K562 (cell line): ENCODE measurements around the gene VWA1. TPM values are rescaled to one million over a fixed set of nuclear protein-coding genes. Genes with fewer than 3 reads are reported as not detected.

Experiments used
- ATAC-seq: fragments of 200-7000 bp; cut with Tn5 transposase; 3 replicates; pipeline ENCODE4 v1.9.1; 2020; ENCODE audit warnings: moderate library complexity
- BruUV-seq: library from RNA; stranded (reverse); fragments of 400-500 nt; replicated peaks from 2 replicates; lab custom pipeline; 2021; lab: Mats Ljungman, UMichigan
- CTCF ChIA-PET: fragments of 300-600 bp; formaldehyde crosslinking; extraction: SDS; loops from one replicate; lab custom pipeline; 2021; ENCODE audit warnings: low intra/inter-chr PET ratio; lab: Yijun Ruan, JAX
- POLR2A ChIA-PET: fragments of 300-600, 350-650 bp; sonication (Branson Sonifier 250); formaldehyde crosslinking; extraction: SDS; loops from one replicate; lab custom pipeline; 2021; ENCODE audit warnings: antibody characterized with exemption, inconsistent platforms; lab: Yijun Ruan, JAX
- DNase-seq, 4 experiments: peaks; one replicate each; pipeline versions ENCODE4 v3.0.0 to v3.0.0-alpha.2; 2011 to 2018; ENCODE audit warnings: low spot score in 3 of 4, mixed read lengths in 3 of 4; ENCODE audit errors: extremely low read depth in 1 of 4
- FAIRE-seq: peaks from 2 replicates; lab custom pipeline; 2011; peaks lifted over from hg19 to GRCh38; lab: Jason Lieb, UNC
- H2AFZ ChIP-seq: 2 replicates; pipeline ENCODE4 v1.6.0; 2011; ENCODE audit warnings: low read depth, low read length, control low read depth, inconsistent platforms
- H3K27ac ChIP-seq: fragments of 200-600 bp; 3 replicates; pipeline ENCODE4 v1.8.0; 2011; ENCODE audit warnings: low read depth, mild to moderate bottlenecking, control low read depth, inconsistent platforms, low read length, moderate library complexity, mixed read lengths; ENCODE audit errors: extremely low read depth
- H3K27me3 ChIP-seq, 2 experiments: fragments of 300-600 bp in 1 of 2; 2 replicates in 1 of 2; 3 replicates in 1 of 2; pipeline versions ENCODE4 v1.6.0 to v1.8.0; 2011; ENCODE audit warnings: inconsistent platforms in 2 of 2, low read length in 2 of 2, mild to moderate bottlenecking in 1 of 2, mixed read lengths in 1 of 2, moderate library complexity in 1 of 2; ENCODE audit not compliant: control insufficient read depth in 2 of 2, insufficient read depth in 2 of 2
- H3K36me3 ChIP-seq: fragments of 300-600 bp; 3 replicates; pipeline ENCODE4 v1.8.0; 2011; ENCODE audit warnings: mild to moderate bottlenecking, low read length, inconsistent platforms; ENCODE audit not compliant: control insufficient read depth, insufficient read depth
- H3K4me1 ChIP-seq, 2 experiments: fragments of 200-600 bp in 1 of 2; replicated peaks in 1 of 2; 2 replicates in 1 of 2; 3 replicates in 1 of 2; pipeline versions ENCODE4 v1.5.1 to v1.8.0; 2011; ENCODE audit warnings: inconsistent platforms in 2 of 2, low read length in 2 of 2, mild to moderate bottlenecking in 1 of 2, mixed read lengths in 1 of 2, moderate library complexity in 1 of 2; ENCODE audit not compliant: control insufficient read depth in 2 of 2, insufficient read depth in 2 of 2
- H3K4me2 ChIP-seq: 2 replicates; pipeline ENCODE4 v1.6.1; 2011; ENCODE audit warnings: low read length, control low read depth, inconsistent platforms, mixed read lengths; ENCODE audit not compliant: insufficient read depth
- H3K4me3 ChIP-seq: fragments of 200-600 bp; sonication (generic), shearing (Covaris generic); 2 replicates; pipeline ENCODE4 v1.5.1; 2016; ENCODE audit warnings: control low read depth, inconsistent platforms
- H3K79me2 ChIP-seq: fragments of 200-600 bp; 3 replicates; pipeline ENCODE4 v1.8.0; 2011; ENCODE audit warnings: low read length, inconsistent platforms; ENCODE audit not compliant: control insufficient read depth, insufficient read depth
- H3K9ac ChIP-seq, 2 experiments: 2 replicates each; pipeline versions ENCODE4 v1.6.0 to v1.6.1; 2011; ENCODE audit warnings: low read depth in 2 of 2, low read length in 2 of 2, control low read depth in 1 of 2, inconsistent platforms in 1 of 2, mild to moderate bottlenecking in 1 of 2, mixed read lengths in 1 of 2; ENCODE audit not compliant: insufficient read depth in 1 of 2
- H3K9me1 ChIP-seq: one replicate; pipeline ENCODE4 v1.6.0; 2011; ENCODE audit warnings: inconsistent platforms, mild to moderate bottlenecking, low read length, moderate library complexity; ENCODE audit not compliant: control insufficient read depth, insufficient read depth
- H3K9me3 ChIP-seq: replicated peaks from 2 replicates; pipeline ENCODE4 v1.5.1; 2011; ENCODE audit warnings: low read depth, low read length, inconsistent platforms; ENCODE audit not compliant: control insufficient read depth, insufficient read depth
- H4K20me1 ChIP-seq: replicated peaks from 2 replicates; pipeline ENCODE4 v1.6.1; 2011; ENCODE audit warnings: low read length, inconsistent platforms, mixed read lengths; ENCODE audit not compliant: control insufficient read depth, insufficient read depth
- ETV1 ChIP-seq: fragments of 450-650 bp; conservative IDR thresholded peaks from 2 replicates; pipeline ENCODE4 v1.6.1; 2016; ENCODE audit warnings: missing genetic modification characterization, control low read depth, low read depth, missing compliant biosample characterization
- FOS ChIP-seq: IDR thresholded peaks from 3 replicates; pipeline ENCODE4 v1.6.1; 2011; ENCODE audit not compliant: insufficient read length; ENCODE audit errors: extremely low read depth
- MTF1 ChIP-seq: fragments of 250-450 bp; sonication (Bioruptor Pico); IDR thresholded peaks from 2 replicates; pipeline ENCODE4 v1.9.0; 2021; ENCODE audit warnings: moderate library complexity, mild to moderate bottlenecking, inconsistent platforms, borderline replicate concordance
- NR3C1 ChIP-seq: sonication (generic); formaldehyde crosslinking; IDR thresholded peaks from 2 replicates; pipeline ENCODE4 v1.8.1; 2022; ENCODE audit warnings: missing genetic modification reagents
- PHTF2 ChIP-seq: fragments of 250-450 bp; sonication (Bioruptor Pico); IDR thresholded peaks from 2 replicates; pipeline ENCODE4 v1.5.0; 2021; ENCODE audit warnings: mild to moderate bottlenecking
- RBFOX2 ChIP-seq: fragments of 200-400 bp; formaldehyde crosslinking; IDR thresholded peaks from 2 replicates; pipeline ENCODE4 v1.6.1; 2017; ENCODE audit warnings: low read depth, mild to moderate bottlenecking, low read length, moderate library complexity
- RBM34 ChIP-seq: fragments of 200-400 bp; formaldehyde crosslinking; IDR thresholded peaks from 2 replicates; pipeline ENCODE4 v1.6.1; 2018; ENCODE audit warnings: low read length, borderline replicate concordance; ENCODE audit not compliant: insufficient read depth
- RFX5 ChIP-seq: IDR thresholded peaks from 2 replicates; pipeline ENCODE4 v1.6.1; 2011; ENCODE audit warnings: low read depth, mild to moderate bottlenecking, improper control_type of control experiment, low read length
- STAG1 ChIP-seq: sonication (generic); formaldehyde crosslinking; IDR thresholded peaks from 2 replicates; pipeline ENCODE4 v1.5.0; 2020; ENCODE audit warnings: missing genetic modification reagents, borderline replicate concordance
- TEAD4 ChIP-seq, 2 experiments: sonication (generic) in 1 of 2; formaldehyde crosslinking in 1 of 2; IDR thresholded peaks; 2 replicates each; pipeline versions ENCODE4 v1.6.1 to v1.8.0; 2012 to 2022; ENCODE audit warnings: borderline replicate concordance in 1 of 2, inconsistent platforms in 1 of 2, low read length in 1 of 2, mild to moderate bottlenecking in 1 of 2, missing genetic modification reagents in 1 of 2
- WGBS: fragments of 100-300 bp; shearing (Covaris generic); methylation state at CpG from one replicate; pipeline ENCODE4 v1.1.6; 2016; ENCODE audit warnings: low coverage, mixed read lengths; ENCODE audit not compliant: insufficient coverage; ENCODE audit errors: missing lambda C conversion rate; 5-methylcytosine and 5-hydroxymethylcytosine counted together
- in situ Hi-C: fragments of 300-500 bp; cut with MboI; formaldehyde crosslinking; loops from 4 replicates; pipeline ENCODE4 v1.15.0; 2018; ENCODE audit warnings: inconsistent platforms, mixed read lengths
- intact Hi-C: fragments of 100-400 bp; cut with micrococcal nuclease; formaldehyde crosslinking; loops from 2 replicates; pipeline ENCODE4 v1.14.2; 2022
- polyA plus RNA-seq, 8 experiments: library from polyadenylated mRNA; depleted of rRNA in 4 of 8; stranded (reverse) in 5 of 8; unstranded in 3 of 8; fragments of >200 nt; fragmentation: Nextera tagmentation in 2 of 8; fragmentation: Illumina TruSeq in 1 of 8; extraction: Ambion mirVana in 2 of 8; extraction: Trizol in 1 of 8; gene quantifications; 2 replicates each; pipeline versions ENCODE4 v1.2.1 to v1.2.3, GENCODE V29; 2011 to 2014; ENCODE audit warnings: inconsistent platforms in 1 of 8, missing spikeins in 1 of 8
- total RNA-seq, 7 experiments: library from RNA; depleted of rRNA in 6 of 7; stranded (reverse); fragments of >200 nt in 6 of 7; fragmentation: Illumina TruSeq in 2 of 7; extraction: Trizol in 2 of 7; gene quantifications; 2 replicates each; pipeline versions ENCODE4 v1.2.1 to v1.2.3, GENCODE V29; 2011 to 2021; ENCODE audit warnings: low replicate concordance in 1 of 7
- TF ChIP-seq, protein P1 (sequence below): fragments of 250-450 bp; sonication (Bioruptor Pico); IDR thresholded peaks from 2 replicates; pipeline ENCODE4 v1.8.0; 2021; ENCODE audit warnings: mild to moderate bottlenecking, moderate library complexity

The VWA1 gene
- total and polyA plus RNA-seq, 9 of the 15 experiments (the other 6 are each of a cell fraction or from before 2014, with no cell fraction given): 0.01 to 6.4 (median 0.85) TPM

DNA sequence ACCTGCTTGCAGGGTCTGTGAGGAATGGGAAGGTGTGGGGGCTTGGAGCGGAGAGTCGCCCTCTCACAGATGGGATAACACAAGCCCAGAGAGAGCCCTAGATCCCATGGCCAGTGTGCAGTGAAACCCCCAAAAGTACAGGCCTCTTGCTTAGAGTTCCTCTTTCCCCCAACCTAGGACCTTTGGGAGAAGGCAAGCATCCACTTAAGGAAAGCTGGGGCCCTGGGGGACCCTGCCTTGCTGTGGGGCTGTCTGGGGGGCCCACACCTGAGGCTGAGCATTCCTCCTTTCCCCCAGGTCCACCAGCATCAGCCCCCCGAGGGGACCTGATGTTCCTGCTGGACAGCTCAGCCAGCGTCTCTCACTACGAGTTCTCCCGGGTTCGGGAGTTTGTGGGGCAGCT lies 1.1 kb downstream of the VWA1 start:
- FAIRE-seq (no peak), ATAC-seq (no peak), DNase-seq (peak in 1 of 4 experiments; percentile 13)
- 76% methylated on average over 7 of the region's 7 CpGs for WGBS
- no peak overlapping the region for H3K4me3 ChIP-seq
- H4K20me1 ChIP-seq: no peaks in the 10 kb centered on the region
- no peak overlapping the region for H2AFZ ChIP-seq
- no peaks in the 10 kb centered on the region; the same call in 2 of the 3 replicates for H3K79me2 ChIP-seq
- no peak overlapping the region for H3K4me2 ChIP-seq
- TF ChIP-seq ETV1 (no peak), STAG1 (CRISPR knock-in tag) (0 out of 2 replicates have a peak, but pooled peaks have one; percentile 6)
- ChIA-PET CTCF (no interaction called here), POLR2A (interaction anchor here (0.6 to 1.4 kb wide), 5 partner anchors 37 to 392 kb away, joined by 3 to 7 read pairs (median 3); partner anchors contain the start of gene CCNL2)
- no peaks in the 10 kb centered on the region for H3K27me3 ChIP-seq
- H3K9me3 ChIP-seq: no peaks in the 10 kb centered on the region
- peaks cover 44 to 97% of the 10 kb centered on the region in 2 experiments for H3K4me1 ChIP-seq
- H3K9ac ChIP-seq: peak overlapping the region in 1 of 2 experiments; percentile 90; a peak in 2 of 4 replicates
- intact Hi-C loops: no loop called here
- BruUV-seq: no TSS peak
- no peak overlapping the region for H3K27ac ChIP-seq
- in situ Hi-C loops: no loop called here
- H3K9me1 ChIP-seq: no peaks in the 10 kb centered on the region
- no peaks in the 10 kb centered on the region for H3K36me3 ChIP-seq

DNA sequence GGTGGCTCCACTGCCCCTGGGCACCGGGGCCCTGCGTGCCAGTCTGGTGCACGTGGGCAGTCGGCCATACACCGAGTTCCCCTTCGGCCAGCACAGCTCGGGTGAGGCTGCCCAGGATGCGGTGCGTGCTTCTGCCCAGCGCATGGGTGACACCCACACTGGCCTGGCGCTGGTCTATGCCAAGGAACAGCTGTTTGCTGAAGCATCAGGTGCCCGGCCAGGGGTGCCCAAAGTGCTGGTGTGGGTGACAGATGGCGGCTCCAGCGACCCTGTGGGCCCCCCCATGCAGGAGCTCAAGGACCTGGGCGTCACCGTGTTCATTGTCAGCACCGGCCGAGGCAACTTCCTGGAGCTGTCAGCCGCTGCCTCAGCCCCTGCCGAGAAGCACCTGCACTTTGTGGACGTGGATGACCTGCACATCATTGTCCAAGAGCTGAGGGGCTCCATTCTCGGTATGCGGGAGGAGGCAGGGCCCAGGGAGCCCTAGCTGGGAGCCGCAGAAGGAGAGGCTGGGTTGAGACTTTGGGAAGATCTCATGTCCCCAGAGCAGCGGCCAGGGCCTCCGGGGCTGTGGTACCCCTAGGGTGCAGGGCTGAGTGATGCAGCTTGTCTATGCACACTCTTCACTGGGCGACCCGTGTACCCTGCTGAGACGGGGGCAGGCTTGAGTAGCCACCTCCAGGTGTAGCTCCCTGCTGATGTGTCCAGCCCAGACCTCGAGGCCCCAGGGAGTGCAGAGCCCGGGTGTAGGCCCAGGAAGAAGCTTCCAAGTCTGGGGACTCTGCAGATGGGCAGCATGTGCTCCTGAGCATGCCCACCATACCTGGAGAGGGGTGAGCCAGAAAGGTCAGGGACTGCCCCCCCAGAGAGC lies 1.8 kb downstream of the VWA1 start:
- H4K20me1 ChIP-seq: no peaks in the 10 kb centered on the region
- H3K36me3 ChIP-seq: no peaks in the 10 kb centered on the region
- no peak overlapping the region for H3K27ac ChIP-seq
- no peak for FAIRE-seq
- no peak for DNase-seq
- no peak overlapping the region for H3K4me3 ChIP-seq
- no peak for ATAC-seq
- no peaks in the 10 kb centered on the region for H3K27me3 ChIP-seq
- H2AFZ ChIP-seq: no peak overlapping the region
- no peaks in the 10 kb centered on the region; the same call in 2 of the 3 replicates for H3K79me2 ChIP-seq
- H3K4me1 ChIP-seq: peaks cover 37 to 97% of the 10 kb centered on the region in 2 experiments
- H3K4me2 ChIP-seq: no peak overlapping the region
- intact Hi-C loops (no loop called here), in situ Hi-C loops (no loop called here)
- H3K9ac ChIP-seq: peak overlapping the region in 1 of 2 experiments; percentile 67; a peak in 2 of 4 replicates
- 62% methylated on average over 31 of the region's 31 CpGs for WGBS
- ChIA-PET CTCF (no interaction called here), POLR2A (interaction anchor here (0.6 to 1.4 kb wide), 8 partner anchors 15 to 393 kb away, joined by 3 to 7 read pairs (median 3); partner anchors contain the start of gene CCNL2)
- H3K9me1 ChIP-seq: no peaks in the 10 kb centered on the region
- no peaks in the 10 kb centered on the region for H3K9me3 ChIP-seq
- BruUV-seq: no TSS peak
- TF ChIP-seq FOS: no peak
- no peak for TF ChIP-seq PHTF2 (CRISPR knock-in tag)
- TF ChIP-seq, protein P1, sequence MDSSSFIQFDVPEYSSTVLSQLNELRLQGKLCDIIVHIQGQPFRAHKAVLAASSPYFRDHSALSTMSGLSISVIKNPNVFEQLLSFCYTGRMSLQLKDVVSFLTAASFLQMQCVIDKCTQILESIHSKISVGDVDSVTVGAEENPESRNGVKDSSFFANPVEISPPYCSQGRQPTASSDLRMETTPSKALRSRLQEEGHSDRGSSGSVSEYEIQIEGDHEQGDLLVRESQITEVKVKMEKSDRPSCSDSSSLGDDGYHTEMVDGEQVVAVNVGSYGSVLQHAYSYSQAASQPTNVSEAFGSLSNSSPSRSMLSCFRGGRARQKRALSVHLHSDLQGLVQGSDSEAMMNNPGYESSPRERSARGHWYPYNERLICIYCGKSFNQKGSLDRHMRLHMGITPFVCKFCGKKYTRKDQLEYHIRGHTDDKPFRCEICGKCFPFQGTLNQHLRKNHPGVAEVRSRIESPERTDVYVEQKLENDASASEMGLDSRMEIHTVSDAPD (CRISPR knock-in tag): no peak
- TF ChIP-seq RBM34: no peak
- TF ChIP-seq RFX5: no peak
- TF ChIP-seq TEAD4 (IDR thresholded peaks at IDR 0.05; ENCODE audit: low read length): no peak
- no peak for TF ChIP-seq TEAD4 (CRISPR knock-in tag; IDR thresholded peaks at IDR 0.05; ENCODE audit: borderline replicate concordance)
- 0 out of 2 replicates have a peak, but pooled peaks have one; percentile 18 for TF ChIP-seq RBFOX2
- TF ChIP-seq NR3C1 (CRISPR knock-in tag): no peak
- TF ChIP-seq MTF1: no peak
